ENCODE data around the gene PSD4.
A peak's percentile ranks its signal among the peaks of the same experiment; 100 is the strongest.

The PSD4 gene

GRCh38 chr2:113185664-113186432, 12.1 kb downstream of the PSD4 start:
- DNase-seq = no peak

GRCh38 chr2:113186433-113186796, 12.6 kb downstream of the PSD4 start:
- DNase-seq = no peak

- no peak for DNase-seq
Observed at GRCh38 chr2:113187771-113188170, 14.0 kb downstream of the PSD4 start.

- no peak for DNase-seq
Observed at GRCh38 chr2:113190871-113191270, 17.1 kb downstream of the PSD4 start.

GRCh38 chr2:113192459-113193100, 18.8 kb downstream of the PSD4 start:
- DNase-seq = no peak

- no peak for DNase-seq
Observed at GRCh38 chr2:113195923-113196501, 22.2 kb downstream of the PSD4 start.

GRCh38 chr2:113196839-113197238, 23.1 kb downstream of the PSD4 start:
- no peak for DNase-seq

- DNase-seq = no peak
Observed at GRCh38 chr2:113197347-113198047, 23.7 kb downstream of the PSD4 start.

- DNase-seq = no peak
Observed at GRCh38 chr2:113198048-113198789, 24.4 kb downstream of the PSD4 start.

GRCh38 chr2:113198790-113199612, 25.2 kb downstream of the PSD4 start:
- peak; percentile 50 for DNase-seq

GRCh38 chr2:113200236-113200635, 26.5 kb downstream of the PSD4 start:
- no peak for DNase-seq

GRCh38 chr2:113200736-113201490, 27.1 kb downstream of the PSD4 start:
- DNase-seq = no peak

- no peak for DNase-seq
Observed at GRCh38 chr2:113201496-113202304, 27.9 kb downstream of the PSD4 start.

- no peak for DNase-seq
Observed at GRCh38 chr2:113202305-113203216, 28.8 kb downstream of the PSD4 start.

GRCh38 chr2:113203217-113203530, 29.4 kb downstream of the PSD4 start:
- no peak for DNase-seq

- DNase-seq = peak; percentile 58
Observed at GRCh38 chr2:113203901-113204519, 30.2 kb downstream of the PSD4 start.

- no peak for DNase-seq
Observed at GRCh38 chr2:113206251-113206650, 32.5 kb downstream of the PSD4 start.

GRCh38 chr2:113207021-113207420, 33.2 kb downstream of the PSD4 start:
- no peak for DNase-seq

- DNase-seq = no peak
Observed at GRCh38 chr2:113208396-113208795, 34.6 kb downstream of the PSD4 start.

Measured in effector CD4-positive, alpha-beta T cell (primary cell).